Fibroblast of skin of scalp (primary cell): ENCODE measurements around the gene NSUN5.
"Not testable (repeated sequence)": the region's sequence is repeated elsewhere in the genome, so short reads cannot be mapped to it uniquely, and the experiment has no call there.

ENCODE experiments used
- DNase-seq: peaks from one replicate; pipeline ENCODE4 v3.0.0-alpha.2; 2013

NSUN5 gene

GRCh38 chr7:73325424-73325823 is 16.8 kb upstream of the NSUN5 start:
- DNase-seq = not testable (repeated sequence)

- peak; percentile 40 for DNase-seq
Observed at GRCh38 chr7:73324081-73324845, 15.6 kb upstream of the NSUN5 start.

- DNase-seq = not testable (repeated sequence)
Observed at GRCh38 chr7:73323434-73324080, 14.9 kb upstream of the NSUN5 start.

GRCh38 chr7:73320009-73320408 is 11.4 kb upstream of the NSUN5 start:
- DNase-seq = not testable (repeated sequence)

GRCh38 chr7:73319541-73319940 is 10.9 kb upstream of the NSUN5 start:
- DNase-seq = not testable (repeated sequence)

GRCh38 chr7:73318656-73319204 is 10.1 kb upstream of the NSUN5 start:
- DNase-seq = not testable (repeated sequence)

- no peak for DNase-seq
Observed at GRCh38 chr7:73316521-73316920, 7.9 kb upstream of the NSUN5 start.

GRCh38 chr7:73314271-73314670 is 5.6 kb upstream of the NSUN5 start:
- no peak for DNase-seq

- DNase-seq = no peak
Observed at GRCh38 chr7:73313521-73313906, 4.9 kb upstream of the NSUN5 start.

GRCh38 chr7:73312831-73313520 is 4.3 kb upstream of the NSUN5 start:
- no peak for DNase-seq

GRCh38 chr7:73311421-73311820 is 2.8 kb upstream of the NSUN5 start:
- peak; percentile 12 for DNase-seq

GRCh38 chr7:73308074-73308664 is 457 bp downstream of the NSUN5 start:
- DNase-seq = no peak

- DNase-seq = no peak
Observed at GRCh38 chr7:73307436-73307835, 1.2 kb downstream of the NSUN5 start.

- not testable (repeated sequence) for DNase-seq
Observed at GRCh38 chr7:73304612-73305387, 3.8 kb downstream of the NSUN5 start.

- DNase-seq = no peak
Observed at GRCh38 chr7:73304071-73304470, 4.6 kb downstream of the NSUN5 start.

GRCh38 chr7:73303546-73303945 is 5.1 kb downstream of the NSUN5 start:
- no peak for DNase-seq

GRCh38 chr7:73302846-73303245 is 5.8 kb downstream of the NSUN5 start:
- DNase-seq = not testable (repeated sequence)

GRCh38 chr7:73301108-73301507 is 7.5 kb downstream of the NSUN5 start:
- DNase-seq = not testable (repeated sequence)

GRCh38 chr7:73299812-73300211 is 8.8 kb downstream of the NSUN5 start:
- DNase-seq = not testable (repeated sequence)

GRCh38 chr7:73297706-73298105 is 10.9 kb downstream of the NSUN5 start:
- not testable (repeated sequence) for DNase-seq

- not testable (repeated sequence) for DNase-seq
Observed at GRCh38 chr7:73297235-73297634, 11.4 kb downstream of the NSUN5 start.

GRCh38 chr7:73277210-73277609 is 31.4 kb downstream of the NSUN5 start:
- not testable (repeated sequence) for DNase-seq
